Loucy (cell line): Measurements from ENCODE around the gene SMG1.
"Not testable (repeated sequence)": the region's sequence is repeated elsewhere in the genome, so short reads cannot be mapped to it uniquely, and the experiment has no call there.

Source experiments
- H2AFZ ChIP-seq: fragments of 200-600 bp; sonication (generic); 2 replicates; pipeline ENCODE4 v1.6.0; 2016; ENCODE audit warnings: antibody characterized with exemption, mild to moderate bottlenecking, low read length, moderate library complexity
- H3F3A ChIP-seq: fragments of 200-600 bp; 2 replicates; pipeline ENCODE4 v1.6.0; 2016; ENCODE audit warnings: antibody characterized with exemption, low read depth, mild to moderate bottlenecking
- H3K27me3 ChIP-seq: fragments of 200-600 bp; sonication (generic); 2 replicates; pipeline ENCODE4 v1.6.1; 2014; ENCODE audit warnings: low read length, mild to moderate bottlenecking; ENCODE audit not compliant: insufficient read depth, poor library complexity, severe bottlenecking
- H3K36me3 ChIP-seq: fragments of 200-600 bp; sonication (generic); 2 replicates; pipeline ENCODE4 v1.6.1; 2016; ENCODE audit warnings: low read length; ENCODE audit not compliant: insufficient read depth
- H3K4me1 ChIP-seq: fragments of 200-600 bp; sonication (generic); 2 replicates; pipeline ENCODE4 v1.5.1; 2014; ENCODE audit warnings: low read length, mild to moderate bottlenecking; ENCODE audit not compliant: insufficient read depth, poor library complexity, severe bottlenecking
- H3K4me2 ChIP-seq: fragments of 200-600 bp; sonication (generic); 2 replicates; pipeline ENCODE4 v1.6.0; 2014; ENCODE audit warnings: antibody characterized with exemption, low read length, low read depth, mild to moderate bottlenecking; ENCODE audit not compliant: poor library complexity, severe bottlenecking
- H3K4me3 ChIP-seq: fragments of 200-600 bp; sonication (generic); 2 replicates; pipeline ENCODE4 v1.5.1; 2014; ENCODE audit warnings: low read length, mild to moderate bottlenecking, mixed read lengths; ENCODE audit not compliant: poor library complexity, severe bottlenecking
- H3K79me2 ChIP-seq: fragments of 200-600 bp; sonication (generic); 2 replicates; pipeline ENCODE4 v1.6.1; 2014; ENCODE audit warnings: low read length; ENCODE audit not compliant: insufficient read depth
- H3K9ac ChIP-seq: fragments of 200-600 bp; sonication (generic); 2 replicates; pipeline ENCODE4 v1.6.0; 2014; ENCODE audit warnings: mild to moderate bottlenecking, low read depth, low read length, moderate library complexity; ENCODE audit not compliant: poor library complexity, severe bottlenecking
- H3K9me2 ChIP-seq: fragments of 200-600 bp; sonication (generic); replicated peaks from 2 replicates; pipeline ENCODE4 v1.6.1; 2016; ENCODE audit warnings: low read depth, low read length, mixed read lengths
- H3K9me3 ChIP-seq: fragments of 200-600 bp; sonication (generic); 2 replicates; pipeline ENCODE4 v1.6.1; 2014; ENCODE audit warnings: mild to moderate bottlenecking, antibody characterized with exemption, low read length, low read depth; ENCODE audit not compliant: insufficient read depth
- H4K20me1 ChIP-seq: fragments of 200-600 bp; sonication (generic); 2 replicates; pipeline ENCODE4 v1.6.0; 2014; ENCODE audit warnings: antibody characterized with exemption, low read length, mild to moderate bottlenecking; ENCODE audit not compliant: insufficient read depth, poor library complexity, severe bottlenecking

SMG1 gene

GRCh38 chr16:18909585-18909984 is 16.6 kb downstream of the SMG1 start:
- H3K4me2 ChIP-seq, H3K36me3 ChIP-seq, H3K4me3 ChIP-seq, H3F3A ChIP-seq, H3K9ac ChIP-seq, H3K4me1 ChIP-seq, H3K27me3 ChIP-seq, H3K9me3 ChIP-seq, H2AFZ ChIP-seq, H3K9me2 ChIP-seq: not testable (repeated sequence)
- Histone ChIP-seq H3K79me2 (peaks cover 87% of the 10 kb centered on the region), H4K20me1 (peaks cover 31% of the 10 kb centered on the region)

DNA sequence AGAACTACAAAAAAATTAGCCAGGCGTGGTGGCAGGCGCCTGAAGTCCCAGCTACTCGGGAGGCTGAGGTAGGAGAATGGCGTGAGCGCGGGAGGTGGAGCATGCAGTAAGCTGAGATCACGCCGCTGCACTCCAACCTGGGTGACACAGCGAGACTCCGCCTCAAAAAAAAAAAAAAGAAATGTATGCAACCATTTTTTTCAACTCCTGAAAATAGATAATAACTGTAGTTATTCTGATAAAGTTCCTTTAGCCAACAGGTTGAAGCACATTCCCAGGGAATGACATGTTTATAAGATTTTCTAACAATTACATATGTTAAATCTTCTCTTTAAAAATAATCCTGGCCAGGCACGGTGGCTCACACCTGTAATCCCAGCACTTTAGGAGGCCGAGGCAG is 17.5 kb downstream of the SMG1 start:
- Histone ChIP-seq H3K79me2 (peaks cover 86% of the 10 kb centered on the region), H4K20me1 (peaks cover 25% of the 10 kb centered on the region)
- not testable (repeated sequence) for H3F3A ChIP-seq, H3K4me3 ChIP-seq, H3K9me2 ChIP-seq, H3K9ac ChIP-seq, H3K4me2 ChIP-seq, H3K36me3 ChIP-seq, H2AFZ ChIP-seq, H3K27me3 ChIP-seq, H3K4me1 ChIP-seq, H3K9me3 ChIP-seq

- not testable (repeated sequence) for H2AFZ ChIP-seq, H3K4me2 ChIP-seq, H3K9ac ChIP-seq, H3K4me3 ChIP-seq, H3K36me3 ChIP-seq, H3K4me1 ChIP-seq, H3K9me2 ChIP-seq, H3F3A ChIP-seq, H3K27me3 ChIP-seq, H3K9me3 ChIP-seq
- H4K20me1 ChIP-seq = peaks cover 19% of the 10 kb centered on the region
- peaks cover 86% of the 10 kb centered on the region for H3K79me2 ChIP-seq
Observed at GRCh38 chr16:18902778-18903177, 23.4 kb downstream of the SMG1 start.

DNA sequence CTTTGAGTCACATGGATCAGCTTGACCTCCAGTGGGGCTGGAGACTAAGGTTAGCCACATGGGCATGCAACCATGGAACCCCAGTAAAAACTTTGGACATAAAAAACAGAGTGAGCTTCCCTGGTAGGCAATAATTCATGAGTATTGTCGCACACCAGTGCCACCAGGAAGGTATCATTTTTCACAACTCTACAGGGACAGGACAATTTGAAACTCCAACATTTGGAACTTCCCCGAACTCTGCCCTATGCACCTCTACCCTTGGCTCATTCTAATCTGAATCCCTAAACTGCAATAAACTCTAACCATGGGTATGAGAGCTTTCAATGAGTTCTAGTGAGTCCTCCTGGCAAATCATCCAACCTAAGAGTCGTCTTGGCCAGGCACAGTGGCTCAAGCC is 24.2 kb downstream of the SMG1 start:
- Histone ChIP-seq H3K79me2 (peaks cover 86% of the 10 kb centered on the region), H4K20me1 (peaks cover 16% of the 10 kb centered on the region)
- H3K9ac ChIP-seq, H3K9me3 ChIP-seq, H3K4me2 ChIP-seq, H2AFZ ChIP-seq, H3F3A ChIP-seq, H3K9me2 ChIP-seq, H3K36me3 ChIP-seq, H3K4me1 ChIP-seq, H3K4me3 ChIP-seq, H3K27me3 ChIP-seq: not testable (repeated sequence)

GRCh38 chr16:18901194-18901593 is 25.0 kb downstream of the SMG1 start:
- not testable (repeated sequence) for H3K9ac ChIP-seq, H3K4me3 ChIP-seq, H3F3A ChIP-seq, H3K4me2 ChIP-seq, H3K9me3 ChIP-seq, H3K9me2 ChIP-seq, H3K4me1 ChIP-seq, H2AFZ ChIP-seq, H3K27me3 ChIP-seq, H3K36me3 ChIP-seq
- Histone ChIP-seq H3K79me2 (peaks cover 79% of the 10 kb centered on the region), H4K20me1 (peaks cover 16% of the 10 kb centered on the region)

DNA sequence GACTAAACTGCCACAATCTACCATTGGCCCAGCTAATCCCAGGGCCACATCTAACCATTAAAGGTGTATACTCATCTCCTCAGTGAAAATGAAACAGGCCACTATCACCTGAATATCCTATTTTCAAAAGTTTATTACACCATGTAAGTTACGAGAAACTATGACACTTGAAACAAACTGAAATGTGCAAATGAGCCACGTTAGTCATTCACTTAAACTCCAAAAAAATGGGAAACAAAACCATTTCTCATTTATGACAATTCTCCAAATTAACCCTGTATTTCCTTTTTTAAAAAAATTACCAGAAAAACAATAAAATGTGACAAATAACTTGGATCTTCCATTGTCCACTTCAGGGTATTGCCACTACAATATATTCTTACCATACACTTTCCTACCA is 41.8 kb downstream of the SMG1 start:
- not testable (repeated sequence) for H3K9ac ChIP-seq, H3K4me1 ChIP-seq, H3K9me3 ChIP-seq, H2AFZ ChIP-seq, H4K20me1 ChIP-seq, H3K4me3 ChIP-seq, H3F3A ChIP-seq, H3K79me2 ChIP-seq, H3K4me2 ChIP-seq, H3K27me3 ChIP-seq, H3K9me2 ChIP-seq
- H3K36me3 ChIP-seq = peaks cover 28% of the 10 kb centered on the region; the same call in 1 of the 2 replicates

- H3K36me3 ChIP-seq = peaks cover 30% of the 10 kb centered on the region; the same call in 1 of the 2 replicates
- not testable (repeated sequence) for H3K79me2 ChIP-seq, H3K27me3 ChIP-seq, H3K4me2 ChIP-seq, H3K9ac ChIP-seq, H3K9me3 ChIP-seq, H3K4me3 ChIP-seq, H2AFZ ChIP-seq, H3K9me2 ChIP-seq, H3F3A ChIP-seq, H4K20me1 ChIP-seq, H3K4me1 ChIP-seq
Observed at GRCh38 chr16:18877734-18878133, 48.5 kb downstream of the SMG1 start.

DNA sequence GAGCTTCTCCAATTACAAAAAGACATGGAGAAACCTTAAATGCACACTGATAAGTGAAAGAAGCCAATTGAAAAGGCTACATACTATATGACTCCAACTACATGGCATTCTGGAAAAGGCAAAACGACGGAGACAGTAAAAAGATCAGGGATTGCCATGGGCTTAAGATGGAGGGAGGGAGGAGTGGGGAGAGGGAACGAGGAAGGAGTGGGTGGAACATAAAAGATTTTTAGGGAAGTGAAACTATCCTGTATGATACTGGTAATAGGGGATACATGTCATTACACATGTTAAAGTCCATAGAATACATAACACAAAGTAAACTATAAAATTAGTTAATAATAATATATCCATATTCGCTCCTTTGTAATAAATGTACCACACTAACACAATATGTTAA is 48.9 kb downstream of the SMG1 start:
- peaks cover 28% of the 10 kb centered on the region; the same call in 1 of the 2 replicates for H3K36me3 ChIP-seq
- not testable (repeated sequence) for H3K4me2 ChIP-seq

More for the DNA sequence above, 48.9 kb downstream of the SMG1 start:
- not testable (repeated sequence) for H3K4me1 ChIP-seq, H3K9ac ChIP-seq, H3K27me3 ChIP-seq, H3K4me3 ChIP-seq, H3F3A ChIP-seq, H3K9me2 ChIP-seq, H3K9me3 ChIP-seq, H2AFZ ChIP-seq, H4K20me1 ChIP-seq, H3K79me2 ChIP-seq
